Colonic mucosa (tissue), 4 donors: ENCODE data around the gene FHIP1B. TPM values are rescaled to one million over a fixed set of nuclear protein-coding genes. Genes with fewer than 3 reads are reported as not detected.

ENCODE experiments used
- DNase-seq: peaks from one replicate; pipeline ENCODE4 v3.0.0-alpha.2; 2020
- H3K27ac ChIP-seq: fragments of 200-600 bp; one replicate; pipeline ENCODE4 v1.8.0; 2021
- H3K27me3 ChIP-seq: fragments of 200-600 bp; one replicate; pipeline ENCODE4 v1.8.0; 2021
- H3K36me3 ChIP-seq: fragments of 200-600 bp; one replicate; pipeline ENCODE4 v1.8.0; 2021
- H3K4me1 ChIP-seq: fragments of 200-600 bp; one replicate; pipeline ENCODE4 v1.8.0; 2021; ENCODE audit warnings: mild to moderate bottlenecking
- H3K4me3 ChIP-seq: fragments of 200-600 bp; one replicate; pipeline ENCODE4 v1.8.0; 2021
- H3K9ac ChIP-seq, 2 donors: one replicate each; pipeline ENCODE4 v1.7.0; 2013; ENCODE audit warnings: control low read depth in 2 of 2, low read depth in 2 of 2, low read length in 2 of 2
- H3K9me3 ChIP-seq: fragments of 200-600 bp; one replicate; pipeline ENCODE4 v1.8.0; 2021
- intact Hi-C: fragments of 100-400 bp; cut with DNase I; formaldehyde crosslinking; loops from one replicate; pipeline ENCODE4 v1.14.1; 2022
- total RNA-seq, 2 donors: library from RNA; stranded (reverse); fragmentation: NEBNext Ultra II Directional in 1 of 2; extraction: Animal tissue kit (Norgen Biotek cat#: 25700) in 1 of 2; gene quantifications; one replicate each; pipeline ENCODE4 v1.2.1, GENCODE V29; 2021
- TF ChIP-seq, protein P1 (sequence below): fragments of 200-600 bp; IDR thresholded peaks from one replicate; pipeline ENCODE4 v1.8.0; 2022; ENCODE audit warnings: antibody characterized with exemption, mild to moderate bottlenecking
- donor health status: healthy.
- donor health status: DM: no; HTN: no; CAD: no.
- donor health status: DM: no; HTN: no; CAD: no.

FHIP1B gene
- total RNA-seq, 2 donors from 2014 or later, result 84.6 to 107 TPM

DNA sequence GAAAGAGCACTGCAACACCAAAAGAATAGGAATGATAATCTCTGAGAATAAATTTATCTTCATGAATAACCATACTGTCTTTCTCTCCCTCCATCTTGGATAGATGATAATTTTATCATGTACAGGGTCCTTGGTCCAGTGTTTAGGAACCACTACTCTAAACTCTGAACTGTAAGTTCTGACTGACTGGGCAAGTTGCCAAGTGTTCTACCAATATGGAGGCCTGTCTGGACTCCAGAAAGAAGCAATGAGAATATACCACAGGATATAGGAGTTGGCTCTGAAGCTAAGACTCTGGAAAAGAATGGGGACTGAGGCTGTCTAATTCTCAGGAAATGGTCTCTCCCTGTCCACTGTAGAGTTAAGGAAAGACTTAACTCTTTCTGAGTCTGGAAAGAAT is 1.5 kb downstream of the FHIP1B start:
- Histone ChIP-seq H3K9ac (no peak overlapping the region), H3K9me3 (no peaks in the 10 kb centered on the region), H3K27ac (no peak overlapping the region), H3K36me3 (no peaks in the 10 kb centered on the region), H3K4me1 (peaks cover 11% of the 10 kb centered on the region), H3K27me3 (no peaks in the 10 kb centered on the region), H3K4me3 (no peak overlapping the region)
- intact Hi-C loops, result loop anchor here (10.0 kb wide), 1 partner anchor 242 kb away; the partner anchor contains the start of gene TRIM3
- DNase-seq, result no peak
- TF ChIP-seq, protein P1, sequence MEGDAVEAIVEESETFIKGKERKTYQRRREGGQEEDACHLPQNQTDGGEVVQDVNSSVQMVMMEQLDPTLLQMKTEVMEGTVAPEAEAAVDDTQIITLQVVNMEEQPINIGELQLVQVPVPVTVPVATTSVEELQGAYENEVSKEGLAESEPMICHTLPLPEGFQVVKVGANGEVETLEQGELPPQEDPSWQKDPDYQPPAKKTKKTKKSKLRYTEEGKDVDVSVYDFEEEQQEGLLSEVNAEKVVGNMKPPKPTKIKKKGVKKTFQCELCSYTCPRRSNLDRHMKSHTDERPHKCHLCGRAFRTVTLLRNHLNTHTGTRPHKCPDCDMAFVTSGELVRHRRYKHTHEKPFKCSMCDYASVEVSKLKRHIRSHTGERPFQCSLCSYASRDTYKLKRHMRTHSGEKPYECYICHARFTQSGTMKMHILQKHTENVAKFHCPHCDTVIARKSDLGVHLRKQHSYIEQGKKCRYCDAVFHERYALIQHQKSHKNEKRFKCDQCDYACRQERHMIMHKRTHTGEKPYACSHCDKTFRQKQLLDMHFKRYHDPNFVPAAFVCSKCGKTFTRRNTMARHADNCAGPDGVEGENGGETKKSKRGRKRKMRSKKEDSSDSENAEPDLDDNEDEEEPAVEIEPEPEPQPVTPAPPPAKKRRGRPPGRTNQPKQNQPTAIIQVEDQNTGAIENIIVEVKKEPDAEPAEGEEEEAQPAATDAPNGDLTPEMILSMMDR, result no peak

DNA sequence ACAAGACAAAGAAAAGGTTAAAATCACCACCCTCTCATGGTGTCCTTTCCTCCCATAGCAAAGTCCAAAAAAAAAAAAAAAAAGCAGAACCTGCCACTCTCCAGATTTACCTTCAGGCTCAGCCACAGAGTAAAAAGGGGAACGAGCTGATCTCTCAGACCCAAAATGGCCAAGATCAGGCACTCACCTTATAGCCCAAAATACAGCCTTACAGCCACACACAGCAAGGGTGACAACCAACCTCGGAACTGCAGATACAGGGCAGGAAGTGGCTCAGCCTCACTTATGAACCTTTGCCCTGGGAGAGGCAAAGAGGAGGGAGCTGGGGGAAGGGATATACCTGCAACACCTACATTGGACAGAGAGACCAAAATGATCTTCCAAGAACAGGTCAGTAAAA is 4.5 kb downstream of the FHIP1B start:
- TF ChIP-seq, protein P1, result no peak
- Histone ChIP-seq H3K27me3 (no peaks in the 10 kb centered on the region), H3K9ac (peak overlapping the region in 1 of 2 donors; percentile 70), H3K4me3 (peak overlapping the region; percentile 29), H3K4me1 (peaks cover 19% of the 10 kb centered on the region), H3K36me3 (no peaks in the 10 kb centered on the region), H3K27ac (peak overlapping the region; percentile 47), H3K9me3 (no peaks in the 10 kb centered on the region)
- intact Hi-C loops, result loop anchor here (10.0 kb wide), 1 partner anchor 245 kb away; the partner anchor contains the start of gene TRIM3
- peak; percentile 86 for DNase-seq

DNA sequence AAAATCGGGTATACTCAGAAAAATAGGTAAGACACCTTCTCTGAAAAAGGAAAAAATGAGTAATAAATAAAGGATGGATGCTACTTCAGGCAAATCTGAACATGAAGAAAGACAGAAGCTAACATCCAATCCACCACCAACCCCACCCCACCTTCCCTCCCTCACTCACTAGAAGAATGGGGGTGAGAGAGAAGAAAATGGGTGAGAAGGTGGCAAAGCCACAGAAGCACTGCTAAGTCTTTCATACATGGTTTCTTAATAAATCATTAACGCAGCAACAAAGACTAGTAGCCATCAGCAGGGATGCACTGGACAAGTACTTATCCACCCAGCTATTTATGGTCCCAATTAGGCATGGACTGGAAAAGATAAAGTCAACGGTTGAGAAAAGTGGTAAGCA is 5.9 kb downstream of the FHIP1B start:
- H3K4me3 ChIP-seq, result peak overlapping the region; percentile 29

DNA sequence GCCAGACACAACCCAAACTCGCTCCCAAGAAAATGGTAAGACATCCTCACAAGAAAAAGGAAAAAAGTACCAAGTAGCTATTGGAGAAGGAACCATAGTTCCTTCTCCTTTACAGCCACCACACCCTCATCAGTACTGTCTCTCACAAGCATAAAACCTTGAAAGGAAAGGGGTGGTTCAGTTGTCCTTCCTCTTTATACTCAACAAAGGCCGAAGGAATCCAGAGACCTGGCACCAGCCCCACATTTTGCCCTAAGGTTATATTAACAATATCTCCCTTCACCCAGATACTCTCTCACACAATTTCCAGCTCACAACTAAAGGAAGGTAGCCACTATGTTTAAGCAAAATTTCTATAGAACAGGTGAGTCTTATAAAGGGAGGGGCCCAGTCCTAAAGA is 8.5 kb downstream of the FHIP1B start:
- TF ChIP-seq, protein P1, result no peak
- intact Hi-C loops, result no loop called here
- peaks cover 15% of the 10 kb centered on the region for H3K4me1 ChIP-seq
- H3K27me3 ChIP-seq, result no peaks in the 10 kb centered on the region
- peaks cover 30% of the 10 kb centered on the region for H3K36me3 ChIP-seq
- DNase-seq, result peak; percentile 58
- H3K9me3 ChIP-seq, result no peaks in the 10 kb centered on the region
- H3K27ac ChIP-seq, result peak overlapping the region; percentile 68
- no peak overlapping the region for H3K4me3 ChIP-seq
- H3K9ac ChIP-seq, result no peak overlapping the region

More for the DNA sequence above, 5.9 kb downstream of the FHIP1B start:
- peaks cover 10% of the 10 kb centered on the region for H3K36me3 ChIP-seq
- peaks cover 19% of the 10 kb centered on the region for H3K4me1 ChIP-seq
- peak overlapping the region in 1 of 2 donors; percentile 70 for H3K9ac ChIP-seq
- no peak for DNase-seq
- H3K27ac ChIP-seq, result peak overlapping the region; percentile 47
- H3K9me3 ChIP-seq, result no peaks in the 10 kb centered on the region
- intact Hi-C loops, result no loop called here
- no peaks in the 10 kb centered on the region for H3K27me3 ChIP-seq
- TF ChIP-seq, protein P1, result no peak

DNA sequence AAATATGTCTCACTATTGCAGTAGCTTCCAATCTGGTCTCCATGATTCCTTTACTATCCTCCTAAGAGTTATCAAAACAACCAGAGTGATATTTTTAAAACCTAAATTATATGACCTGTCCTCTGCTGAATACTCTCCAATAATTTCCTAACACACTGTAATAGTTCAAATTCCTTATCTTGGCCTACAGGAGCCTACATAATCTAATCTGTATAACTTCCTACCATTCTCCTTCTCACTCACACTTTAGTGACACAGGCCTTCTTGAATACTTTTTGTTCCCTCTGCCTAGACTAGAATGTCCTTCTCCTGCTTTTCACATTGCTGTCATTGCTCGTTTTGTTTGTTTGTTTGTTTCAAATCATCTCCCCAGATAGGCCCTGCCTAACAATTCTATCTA is 9.4 kb downstream of the FHIP1B start:
- TF ChIP-seq, protein P1, result no peak
- H3K4me1 ChIP-seq, result peaks cover 15% of the 10 kb centered on the region
- H3K27ac ChIP-seq, result no peak overlapping the region

More for the DNA sequence above, 9.4 kb downstream of the FHIP1B start:
- DNase-seq, result no peak
- intact Hi-C loops, result no loop called here
- H3K4me3 ChIP-seq, result no peak overlapping the region
- H3K36me3 ChIP-seq, result peaks cover 30% of the 10 kb centered on the region
- no peak overlapping the region for H3K9ac ChIP-seq
- no peaks in the 10 kb centered on the region for H3K9me3 ChIP-seq
- no peaks in the 10 kb centered on the region for H3K27me3 ChIP-seq
